HEK293T (cell line): ENCODE results near the gene OSER1.

ENCODE experiments used
- ARNT ChIP-seq: fragments of 450-650 bp; IDR thresholded peaks from 2 replicates; pipeline ENCODE4 v1.6.1; 2017; ENCODE audit warnings: mild to moderate bottlenecking
- BHLHE40 ChIP-seq: fragments of 450-650 bp; IDR thresholded peaks from 2 replicates; pipeline ENCODE4 v1.6.1; 2016; ENCODE audit warnings: mild to moderate bottlenecking, moderate library complexity, borderline replicate concordance
- ELF4 ChIP-seq: fragments of 450-650 bp; IDR thresholded peaks from 2 replicates; pipeline ENCODE4 v1.6.1; 2017; ENCODE audit warnings: antibody characterized with exemption
- FOXA1 ChIP-seq: fragments of 450-650 bp; IDR thresholded peaks from 2 replicates; pipeline ENCODE4 v1.6.1; 2016; ENCODE audit warnings: mild to moderate bottlenecking
- FOXK2 ChIP-seq: fragments of 450-650 bp; IDR thresholded peaks from 2 replicates; pipeline ENCODE4 v1.6.1; 2016; ENCODE audit warnings: mild to moderate bottlenecking
- FOXM1 ChIP-seq: fragments of 450-650 bp; IDR thresholded peaks from 2 replicates; pipeline ENCODE4 v1.6.1; 2017; ENCODE audit warnings: mild to moderate bottlenecking, borderline replicate concordance
- L3MBTL2 ChIP-seq: fragments of 450-650 bp; conservative IDR thresholded peaks from 2 replicates; pipeline ENCODE4 v1.6.1; 2016; ENCODE audit warnings: mild to moderate bottlenecking
- LEF1 ChIP-seq: fragments of 450-650 bp; IDR thresholded peaks from 2 replicates; pipeline ENCODE4 v1.6.1; 2017; ENCODE audit warnings: mild to moderate bottlenecking, borderline replicate concordance
- SP1 ChIP-seq: fragments of 450-650 bp; IDR thresholded peaks from 2 replicates; pipeline ENCODE4 v1.6.1; 2017
- SUZ12 ChIP-seq: fragments of 450-650 bp; IDR thresholded peaks from 2 replicates; pipeline ENCODE4 v1.6.1; 2016; ENCODE audit warnings: mild to moderate bottlenecking
- TARDBP ChIP-seq: fragments of 450-650 bp; IDR thresholded peaks from 2 replicates; pipeline ENCODE4 v1.6.1; 2016

GRCh38 chr20:44223721-44224120 is 13.2 kb upstream of the OSER1 start:
- TF ChIP-seq SUZ12 (no peak), FOXK2 (no peak), TARDBP (no peak), BHLHE40 (no peak), SP1 (no peak), LEF1 (no peak), ARNT (no peak), FOXM1 (no peak), ELF4 (no peak), L3MBTL2 (no peak), FOXA1 (no peak)
